SU-DHL-6 (cell line): ENCODE results near the gene GNB5.

Experiments used
- H2AFZ ChIP-seq: fragments of 200-600 bp; sonication (generic); 2 replicates; pipeline ENCODE4 v1.6.1; 2014; ENCODE audit warnings: low read depth, mild to moderate bottlenecking, moderate library complexity, mixed read lengths, antibody characterized with exemption, low read length; ENCODE audit not compliant: severe bottlenecking
- H3F3A ChIP-seq: fragments of 200-600 bp; shearing (Covaris generic); 2 replicates; pipeline ENCODE4 v1.6.0; 2016; ENCODE audit warnings: antibody characterized with exemption, mild to moderate bottlenecking; ENCODE audit not compliant: insufficient read depth
- H3K27ac ChIP-seq: fragments of 200-600 bp; sonication (generic); 2 replicates; pipeline ENCODE4 v1.5.1; 2016; ENCODE audit warnings: low read depth, mild to moderate bottlenecking, low read length, moderate library complexity, mixed read lengths
- H3K27me3 ChIP-seq: fragments of 200-600 bp; sonication (generic), shearing (Covaris generic); 2 replicates; pipeline ENCODE4 v1.6.0; 2014; ENCODE audit warnings: mild to moderate bottlenecking, low read length
- H3K36me3 ChIP-seq: fragments of 200-600 bp; sonication (generic); 2 replicates; pipeline ENCODE4 v1.6.1; 2014; ENCODE audit warnings: mild to moderate bottlenecking, low read length, mixed read lengths
- H3K4me2 ChIP-seq: fragments of 300-600, 200-600 bp; shearing (Covaris generic), sonication (generic); 2 replicates; pipeline ENCODE4 v1.6.0; 2014; ENCODE audit warnings: low read length, low read depth, mild to moderate bottlenecking; ENCODE audit not compliant: poor library complexity, severe bottlenecking
- H3K4me3 ChIP-seq: fragments of 200-600 bp; sonication (generic); 2 replicates; pipeline ENCODE4 v1.5.1; 2014; ENCODE audit warnings: antibody characterized with exemption, low read length, mild to moderate bottlenecking, mixed read lengths; ENCODE audit not compliant: insufficient read depth, poor library complexity, severe bottlenecking
- H3K79me2 ChIP-seq: fragments of 200-600 bp; sonication (generic); 2 replicates; pipeline ENCODE4 v1.6.1; 2014; ENCODE audit warnings: mild to moderate bottlenecking, low read length, moderate library complexity; ENCODE audit not compliant: insufficient read depth
- H3K9ac ChIP-seq: fragments of 200-600 bp; sonication (generic); 2 replicates; pipeline ENCODE4 v1.7.0; 2014; ENCODE audit warnings: mild to moderate bottlenecking, low read length
- H3K9me2 ChIP-seq: fragments of 200-600 bp; sonication (generic); replicated peaks from 2 replicates; pipeline ENCODE4 v1.6.1; 2014; ENCODE audit warnings: low read length; ENCODE audit not compliant: insufficient read depth
- H3K9me3 ChIP-seq: fragments of 200-600 bp; sonication (generic); 2 replicates; pipeline ENCODE4 v1.6.1; 2014; ENCODE audit warnings: low read length, mixed read lengths; ENCODE audit not compliant: insufficient read depth
- H4K20me1 ChIP-seq: fragments of 200-600 bp; sonication (generic); 2 replicates; pipeline ENCODE4 v1.6.1; 2014; ENCODE audit warnings: low read depth, mild to moderate bottlenecking, antibody characterized with exemption, low read length, moderate library complexity, mixed read lengths
- CTCF ChIP-seq: fragments of 200-600 bp; sonication (generic); IDR thresholded peaks from one replicate; pipeline ENCODE4 v1.5.1; 2017; ENCODE audit warnings: antibody characterized with exemption, mild to moderate bottlenecking, low read length, moderate library complexity; ENCODE audit not compliant: insufficient read depth, poor library complexity, severe bottlenecking
- EZH2phosphoT487 ChIP-seq: fragments of 200-600 bp; sonication (generic), shearing (Covaris generic); conservative IDR thresholded peaks from 2 replicates; pipeline ENCODE4 v1.6.1; 2018; ENCODE audit warnings: mild to moderate bottlenecking, antibody characterized with exemption, low read length, moderate library complexity, mixed read lengths

GNB5 gene

GRCh38 chr15:52118969-52119749 is 72.0 kb downstream of the GNB5 start:
- no peak overlapping the region for H3K4me2 ChIP-seq

GRCh38 chr15:52117549-52117948 is 73.6 kb downstream of the GNB5 start:
- Histone ChIP-seq H3F3A (no peaks in the 10 kb centered on the region), H3K9me3 (no peaks in the 10 kb centered on the region), H4K20me1 (no peaks in the 10 kb centered on the region), H3K9ac (no peak overlapping the region), H3K27me3 (no peaks in the 10 kb centered on the region), H3K79me2 (no peaks in the 10 kb centered on the region), H3K4me3 (no peak overlapping the region), H3K36me3 (no peaks in the 10 kb centered on the region), H2AFZ (no peak overlapping the region), H3K27ac (no peak overlapping the region), H3K9me2 (no peaks in the 10 kb centered on the region), H3K4me2 (no peak overlapping the region)
- TF ChIP-seq CTCF (no peak), EZH2phosphoT487 (no peak)

More at GRCh38 chr15:52118969-52119749, 72.0 kb downstream of the GNB5 start:
- no peak overlapping the region for H2AFZ ChIP-seq
- H3F3A ChIP-seq = no peaks in the 10 kb centered on the region
- TF ChIP-seq EZH2phosphoT487 = no peak
- TF ChIP-seq CTCF = no peak
- no peak overlapping the region for H3K4me3 ChIP-seq
- H3K27me3 ChIP-seq = no peaks in the 10 kb centered on the region
- no peak overlapping the region for H3K27ac ChIP-seq
- H3K79me2 ChIP-seq = no peaks in the 10 kb centered on the region
- H3K9me2 ChIP-seq = no peaks in the 10 kb centered on the region
- no peak overlapping the region for H3K9ac ChIP-seq
- H3K36me3 ChIP-seq = no peaks in the 10 kb centered on the region
- no peaks in the 10 kb centered on the region for H3K9me3 ChIP-seq
- H4K20me1 ChIP-seq = no peaks in the 10 kb centered on the region

- H3K9me2 ChIP-seq = no peaks in the 10 kb centered on the region
- H4K20me1 ChIP-seq = no peaks in the 10 kb centered on the region
- H3K27me3 ChIP-seq = no peaks in the 10 kb centered on the region
- no peaks in the 10 kb centered on the region for H3F3A ChIP-seq
- no peak overlapping the region for H2AFZ ChIP-seq
- H3K4me3 ChIP-seq = no peak overlapping the region
- H3K9ac ChIP-seq = no peak overlapping the region
- TF ChIP-seq CTCF (no peak), EZH2phosphoT487 (no peak)
- no peaks in the 10 kb centered on the region for H3K79me2 ChIP-seq
- H3K36me3 ChIP-seq = no peaks in the 10 kb centered on the region
- no peak overlapping the region for H3K27ac ChIP-seq
- H3K9me3 ChIP-seq = no peaks in the 10 kb centered on the region
- H3K4me2 ChIP-seq = no peak overlapping the region
Measured at GRCh38 chr15:52115598-52116427, 75.4 kb downstream of the GNB5 start.
